ES-I3 (cell line): ENCODE results near the gene SNAPC3.
"Not testable (repeated sequence)": the region's sequence is repeated elsewhere in the genome, so short reads cannot be mapped to it uniquely, and the experiment has no call there.

Source experiments
- H3K36me3 ChIP-seq: 2 replicates; pipeline ENCODE4 v1.6.1; 2013; ENCODE audit warnings: mild to moderate bottlenecking, low read length, control low read depth, moderate library complexity; ENCODE audit not compliant: insufficient read depth
- H3K4me1 ChIP-seq: 2 replicates; pipeline ENCODE4 v1.6.1; 2013; ENCODE audit warnings: mild to moderate bottlenecking, control low read depth, low read length; ENCODE audit not compliant: insufficient read depth
- H3K9ac ChIP-seq: 2 replicates; pipeline ENCODE4 v1.6.1; 2013; ENCODE audit warnings: low read depth, mild to moderate bottlenecking, low read length, moderate library complexity
- H3K9me3 ChIP-seq: 2 replicates; pipeline ENCODE4 v1.6.1; 2013; ENCODE audit warnings: mild to moderate bottlenecking, low read length, moderate library complexity; ENCODE audit not compliant: control insufficient read depth, insufficient read depth

The SNAPC3 gene

DNA sequence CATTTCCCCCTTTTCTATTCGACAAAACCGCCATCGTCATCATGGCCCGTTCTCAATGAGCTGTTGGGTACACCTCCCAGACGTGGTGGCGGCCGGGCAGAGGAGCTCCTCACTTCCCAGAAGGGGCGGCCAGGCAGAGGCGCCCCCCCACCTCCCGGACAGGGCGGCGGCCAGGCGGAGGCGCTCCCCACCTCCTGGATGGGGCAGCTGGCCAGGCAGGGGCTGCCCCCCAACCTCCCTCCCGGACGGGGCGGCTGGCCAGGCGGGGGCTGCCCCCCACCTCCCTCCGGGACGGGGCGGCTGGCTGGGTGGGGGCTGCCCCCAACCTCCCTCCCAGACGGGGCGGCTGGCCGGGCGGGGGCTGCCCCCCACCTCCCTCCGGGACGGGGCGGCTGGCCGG, 19.2 kb downstream of the SNAPC3 start:
- not testable (repeated sequence) for H3K9ac ChIP-seq, H3K4me1 ChIP-seq
- Histone ChIP-seq H3K36me3 (peaks cover 26% of the 10 kb centered on the region), H3K9me3 (peaks cover 14% of the 10 kb centered on the region)

DNA sequence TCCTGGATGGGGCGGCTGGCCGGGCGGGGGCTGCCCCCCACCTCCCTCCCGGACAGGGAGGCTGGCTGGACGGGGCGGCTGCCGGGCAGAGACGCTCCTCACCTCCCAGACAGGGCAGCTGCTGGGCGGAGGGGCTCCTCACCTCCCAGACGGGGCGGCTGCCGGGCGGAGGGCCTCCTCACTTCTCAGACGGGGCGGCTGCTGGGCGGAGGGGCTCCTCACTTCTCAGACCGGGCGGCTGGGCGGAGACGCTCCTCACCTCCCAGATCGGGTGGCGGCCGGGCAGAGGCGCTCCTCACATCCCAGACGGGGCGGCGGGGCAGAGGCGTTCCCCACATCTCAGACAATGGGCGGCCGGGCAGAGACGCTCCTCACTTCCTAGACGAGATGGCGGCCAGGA, 19.6 kb downstream of the SNAPC3 start:
- H3K4me1 ChIP-seq, H3K9ac ChIP-seq: not testable (repeated sequence)
- Histone ChIP-seq H3K36me3 (peaks cover 30% of the 10 kb centered on the region), H3K9me3 (peaks cover 14% of the 10 kb centered on the region)

DNA sequence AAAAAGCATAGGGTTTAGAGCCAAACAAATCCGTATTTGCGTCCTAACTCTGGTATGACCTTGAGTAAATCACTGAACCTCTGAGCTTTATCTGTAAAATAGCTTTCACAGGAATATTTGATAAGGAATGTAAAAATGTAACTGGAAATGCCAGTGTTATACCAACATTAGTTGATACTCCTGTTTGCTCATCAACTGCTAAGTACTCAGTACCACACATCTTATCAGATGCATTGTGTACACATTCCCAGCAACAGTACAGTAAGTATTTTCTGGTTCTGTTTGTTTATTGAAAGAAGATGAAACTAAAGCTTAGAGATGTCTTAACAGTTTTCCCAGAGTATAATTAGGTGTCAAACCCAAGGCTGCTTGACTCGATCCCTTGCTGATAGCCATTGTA, 21.5 kb downstream of the SNAPC3 start:
- Histone ChIP-seq H3K9ac (no peak overlapping the region), H3K4me1 (no peaks in the 10 kb centered on the region), H3K36me3 (peaks cover 41% of the 10 kb centered on the region), H3K9me3 (peaks cover 14% of the 10 kb centered on the region)

DNA sequence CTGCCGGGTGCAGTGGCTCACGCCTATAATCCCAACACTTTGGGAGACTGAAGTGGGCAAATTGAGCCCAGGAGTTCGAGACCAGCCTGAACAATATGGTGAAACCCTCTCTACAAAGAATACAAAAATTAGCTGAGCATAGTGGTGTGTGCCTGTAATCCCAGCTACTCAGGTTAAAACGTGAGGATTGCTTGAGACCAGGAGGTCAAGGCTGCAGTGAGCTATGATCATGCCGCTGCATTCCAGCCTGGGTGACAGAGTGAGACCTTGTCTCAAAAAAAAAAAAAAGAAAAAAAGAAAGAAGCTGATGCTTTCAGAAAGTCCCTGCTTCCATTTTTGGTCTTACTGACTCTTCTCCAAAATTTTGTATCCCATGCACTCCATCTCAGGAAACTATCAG, 31.3 kb downstream of the SNAPC3 start:
- Histone ChIP-seq H3K4me1 (no peaks in the 10 kb centered on the region), H3K9ac (no peak overlapping the region), H3K36me3 (peaks cover 21% of the 10 kb centered on the region), H3K9me3 (no peaks in the 10 kb centered on the region)

DNA sequence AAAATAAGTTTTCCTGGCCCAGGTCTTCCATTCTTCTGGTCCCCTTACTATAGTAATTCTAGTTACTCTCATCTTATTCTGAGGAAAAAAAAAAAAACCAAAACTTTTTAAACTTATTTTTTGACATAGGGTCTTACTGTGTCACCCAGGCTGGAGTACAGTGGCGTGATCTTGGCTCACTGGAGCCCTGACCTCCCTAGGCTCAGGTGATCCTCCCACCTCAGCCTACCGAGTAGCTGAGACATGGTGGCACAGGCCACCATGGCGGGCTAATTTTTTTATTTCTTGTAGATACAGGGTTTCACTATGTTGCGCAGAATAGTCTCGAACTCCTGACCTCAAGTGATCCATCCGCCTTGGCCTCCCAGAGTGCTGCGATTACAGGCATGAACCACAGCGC, 38.4 kb downstream of the SNAPC3 start:
- Histone ChIP-seq H3K36me3 (peaks cover 14% of the 10 kb centered on the region), H3K9ac (no peak overlapping the region), H3K4me1 (no peaks in the 10 kb centered on the region), H3K9me3 (no peaks in the 10 kb centered on the region)

DNA sequence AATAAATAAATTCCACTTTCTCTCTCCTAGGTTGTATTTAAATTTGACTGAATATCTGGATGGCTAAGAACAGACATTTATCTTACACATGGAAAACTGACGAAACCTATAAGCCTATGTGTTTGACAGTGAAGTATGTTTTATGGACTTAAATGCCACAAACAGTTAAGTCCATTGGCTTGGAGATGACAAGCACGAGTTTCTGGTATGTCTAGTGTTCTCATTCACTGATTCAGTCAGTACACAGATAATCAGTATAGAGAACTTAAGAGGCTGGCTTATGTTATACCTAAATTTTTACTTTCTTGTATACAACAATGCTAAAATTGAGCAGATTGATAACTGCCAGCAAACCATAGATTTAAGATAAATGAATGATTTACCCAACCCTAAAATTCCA, 38.9 kb downstream of the SNAPC3 start:
- H3K36me3 ChIP-seq, result peaks cover 18% of the 10 kb centered on the region

DNA sequence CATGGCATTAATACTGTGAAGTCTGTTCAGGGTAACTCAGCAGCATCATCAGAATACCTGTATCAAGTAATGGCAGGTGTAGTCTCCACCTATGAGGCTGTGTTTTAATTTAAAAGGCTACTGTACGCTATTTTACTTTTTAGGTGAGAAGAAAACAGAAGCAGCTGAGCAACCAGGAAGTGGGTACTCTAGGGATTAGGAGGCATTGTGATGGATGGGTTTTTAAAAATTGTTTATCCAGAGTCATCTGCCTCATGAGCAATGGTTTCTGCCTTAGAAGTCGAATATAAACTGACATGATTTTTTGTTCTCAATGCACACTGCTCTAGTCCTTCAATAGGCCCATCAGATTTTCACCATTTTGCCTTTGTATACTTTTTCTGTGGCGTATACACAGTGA, 45.5 kb downstream of the SNAPC3 start:
- no peaks in the 10 kb centered on the region for H3K4me1 ChIP-seq
- H3K36me3 ChIP-seq, result peaks cover 30% of the 10 kb centered on the region
- H3K9me3 ChIP-seq, result no peaks in the 10 kb centered on the region

More for the DNA sequence above, 38.9 kb downstream of the SNAPC3 start:
- H3K9ac ChIP-seq, result no peak overlapping the region
- no peaks in the 10 kb centered on the region for H3K4me1 ChIP-seq
- no peaks in the 10 kb centered on the region for H3K9me3 ChIP-seq

DNA sequence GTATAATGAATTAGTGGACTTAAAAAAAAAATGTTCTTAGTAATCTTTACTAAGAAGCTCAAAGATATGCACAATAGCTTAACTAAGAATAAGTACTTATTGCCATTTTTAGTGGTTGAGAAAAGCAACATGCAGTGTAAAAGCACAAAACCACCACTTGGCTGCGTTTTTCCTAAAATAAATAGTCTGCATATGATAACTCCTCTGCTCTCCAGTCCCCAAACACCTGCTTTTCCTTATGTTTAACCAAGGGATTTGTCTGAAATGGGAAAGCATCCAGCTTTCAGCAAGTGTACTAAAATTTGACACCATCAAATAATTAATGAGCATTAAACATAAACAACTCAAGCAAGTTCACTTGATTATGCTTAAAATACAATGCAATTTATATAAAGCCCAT, 46.7 kb downstream of the SNAPC3 start:
- Histone ChIP-seq H3K9me3 (no peaks in the 10 kb centered on the region), H3K9ac (no peak overlapping the region), H3K4me1 (no peaks in the 10 kb centered on the region), H3K36me3 (peaks cover 30% of the 10 kb centered on the region)

More for the DNA sequence above, 45.5 kb downstream of the SNAPC3 start:
- no peak overlapping the region for H3K9ac ChIP-seq

DNA sequence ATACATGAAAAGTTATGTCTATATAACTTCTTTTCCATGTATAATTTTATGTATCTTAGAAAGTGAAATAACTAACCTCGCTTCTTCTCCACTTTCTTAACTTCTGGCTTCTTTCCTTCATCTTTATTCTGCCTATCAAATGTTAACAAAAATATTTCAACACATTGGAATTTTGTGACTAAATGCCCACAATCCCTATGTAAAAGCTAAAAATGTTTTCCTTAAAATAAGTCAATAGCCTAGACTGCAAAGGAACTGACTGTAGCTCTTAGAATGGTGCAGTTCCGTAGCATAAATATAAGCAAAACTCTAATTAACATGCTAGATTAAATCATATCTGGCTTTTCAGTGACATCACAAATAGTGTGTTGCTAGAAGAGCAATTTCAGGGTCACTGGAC, 47.2 kb downstream of the SNAPC3 start:
- Histone ChIP-seq H3K9me3 (no peaks in the 10 kb centered on the region), H3K4me1 (no peaks in the 10 kb centered on the region), H3K36me3 (peaks cover 30% of the 10 kb centered on the region), H3K9ac (no peak overlapping the region)

DNA sequence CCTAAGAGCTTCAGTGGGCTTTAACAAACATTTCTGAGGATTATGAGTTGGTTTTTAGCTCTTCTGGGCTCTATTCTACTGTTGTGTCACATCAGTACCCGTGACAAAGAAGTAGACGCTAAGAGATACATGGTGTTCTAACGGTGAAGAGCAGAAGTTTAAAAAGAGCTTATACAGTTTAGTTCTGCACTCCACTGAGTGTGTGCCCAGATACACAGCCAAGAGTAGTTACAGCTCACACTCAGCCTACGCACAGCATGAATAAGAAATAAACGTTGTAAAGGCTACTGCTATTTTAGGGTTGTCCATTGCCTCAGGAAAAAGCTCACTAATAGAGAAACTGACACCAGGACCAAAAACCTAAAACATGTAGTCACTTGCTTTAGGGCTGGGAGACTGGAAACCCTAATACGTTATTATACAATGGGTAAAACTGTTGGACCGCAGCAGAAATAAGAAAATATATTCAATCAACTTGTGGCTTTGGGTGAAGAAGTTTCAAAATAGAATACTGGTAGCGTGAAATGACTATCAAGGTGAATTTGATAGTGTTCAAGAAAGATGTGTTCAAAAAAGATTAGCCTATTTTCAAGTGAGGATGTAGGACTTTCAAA, 53.4 kb downstream of the SNAPC3 start:
- H3K36me3 ChIP-seq, result peaks cover 15% of the 10 kb centered on the region
- H3K4me1 ChIP-seq, result no peaks in the 10 kb centered on the region
- H3K9ac ChIP-seq, result no peak overlapping the region
- H3K9me3 ChIP-seq, result no peaks in the 10 kb centered on the region

DNA sequence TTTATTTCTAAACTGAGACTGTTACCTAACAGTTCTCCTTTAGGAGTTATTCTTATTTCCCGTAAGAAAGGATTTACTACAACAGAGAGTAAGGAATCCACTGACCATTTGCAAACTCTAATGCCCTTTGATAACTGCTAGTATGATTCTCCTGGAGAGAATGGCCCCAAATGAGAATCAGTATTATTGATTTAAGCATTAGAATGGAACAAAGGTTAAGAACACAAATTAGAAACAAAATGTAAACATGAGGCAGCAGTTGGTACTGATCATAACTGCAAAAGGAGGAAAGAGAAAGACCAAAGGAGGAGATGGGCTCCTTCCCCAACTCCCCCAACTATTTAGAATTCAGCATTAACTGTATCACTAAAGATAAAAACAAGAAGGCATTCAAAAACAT, 57.4 kb downstream of the SNAPC3 start:
- no peaks in the 10 kb centered on the region for H3K9me3 ChIP-seq
- H3K36me3 ChIP-seq, result peaks cover 27% of the 10 kb centered on the region
- H3K4me1 ChIP-seq, result no peaks in the 10 kb centered on the region
- H3K9ac ChIP-seq, result no peak overlapping the region

DNA sequence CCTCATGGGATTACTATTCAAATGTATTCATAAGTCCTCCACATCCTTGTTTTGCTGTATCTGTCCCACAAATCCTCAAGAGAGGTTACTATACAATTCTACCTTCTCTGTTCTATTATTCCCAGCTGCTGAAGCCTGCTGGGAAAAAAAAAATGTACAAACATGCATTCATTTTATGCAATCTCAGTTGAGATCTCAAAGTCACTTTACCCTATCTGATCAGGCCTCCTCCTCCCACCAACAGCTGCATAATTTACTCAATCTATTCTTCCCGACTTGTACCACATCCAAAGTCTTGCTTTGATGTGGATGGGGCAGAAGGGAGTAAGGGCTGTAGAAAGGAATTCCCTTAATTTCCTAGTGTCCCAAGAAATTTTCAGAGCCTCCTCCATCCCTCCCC, 59.5 kb downstream of the SNAPC3 start:
- H3K4me1 ChIP-seq, result no peaks in the 10 kb centered on the region
- no peak overlapping the region for H3K9ac ChIP-seq
- no peaks in the 10 kb centered on the region for H3K9me3 ChIP-seq
- peaks cover 21% of the 10 kb centered on the region for H3K36me3 ChIP-seq

DNA sequence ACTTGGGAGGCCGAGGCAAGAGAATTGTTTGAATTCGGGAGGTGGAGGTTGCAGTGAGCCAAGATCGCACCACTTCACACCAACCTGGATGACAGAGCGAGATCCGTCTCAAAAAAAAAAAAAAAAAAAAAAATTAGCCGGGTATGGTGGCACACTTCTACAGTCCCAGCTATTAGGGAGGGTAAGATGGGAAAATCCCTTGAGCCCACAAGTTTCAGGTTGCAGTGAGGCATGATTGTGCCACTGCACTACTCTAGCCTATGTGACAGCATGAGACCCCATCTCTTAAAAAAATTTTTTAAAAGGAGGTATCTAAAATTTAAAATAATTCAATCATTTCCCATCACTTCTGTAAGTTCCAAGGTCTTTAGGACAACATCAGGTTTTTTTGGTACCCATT, 62.1 kb downstream of the SNAPC3 start:
- Histone ChIP-seq H3K9ac (no peak overlapping the region), H3K9me3 (no peaks in the 10 kb centered on the region), H3K4me1 (no peaks in the 10 kb centered on the region), H3K36me3 (peaks cover 27% of the 10 kb centered on the region)

DNA sequence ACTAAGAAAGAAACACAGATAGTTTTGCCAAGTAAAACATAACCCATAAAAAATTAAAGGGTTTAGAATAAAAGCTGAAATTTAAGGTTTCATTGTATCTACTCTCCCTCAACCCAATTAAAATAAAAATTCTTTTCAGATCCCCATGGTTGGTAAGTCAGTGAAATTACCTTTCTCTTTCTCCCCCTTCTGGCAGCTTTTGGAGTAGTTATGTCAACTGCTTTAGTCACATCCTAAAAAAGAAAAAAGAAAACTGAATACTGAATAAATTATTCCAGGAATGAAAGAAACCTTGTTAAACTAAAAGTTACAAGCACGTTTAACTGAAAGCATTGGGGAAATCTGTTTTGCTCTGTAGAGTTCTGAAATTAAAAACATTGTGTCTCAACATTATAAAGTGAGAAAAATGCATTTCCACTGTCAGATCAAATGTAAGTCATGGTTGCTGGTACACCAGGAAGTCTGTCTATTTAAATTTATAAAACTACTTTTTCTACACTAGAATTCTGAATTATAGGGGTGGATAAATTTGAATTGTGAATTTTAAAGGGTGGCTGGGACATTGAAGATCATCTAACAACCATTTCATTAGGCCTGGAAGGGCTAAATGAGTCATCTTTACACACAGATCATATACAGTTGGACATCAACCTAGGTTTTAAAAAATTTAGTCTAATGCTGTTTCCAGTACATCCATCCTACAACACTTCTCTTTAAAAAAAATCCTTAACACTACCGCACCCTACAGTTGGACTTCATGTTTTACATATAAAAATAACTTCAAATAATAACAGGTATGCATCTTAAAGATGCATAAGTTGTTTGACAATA, 63.4 kb downstream of the SNAPC3 start:
- Histone ChIP-seq H3K36me3 (peaks cover 22% of the 10 kb centered on the region), H3K9ac (no peak overlapping the region)

DNA sequence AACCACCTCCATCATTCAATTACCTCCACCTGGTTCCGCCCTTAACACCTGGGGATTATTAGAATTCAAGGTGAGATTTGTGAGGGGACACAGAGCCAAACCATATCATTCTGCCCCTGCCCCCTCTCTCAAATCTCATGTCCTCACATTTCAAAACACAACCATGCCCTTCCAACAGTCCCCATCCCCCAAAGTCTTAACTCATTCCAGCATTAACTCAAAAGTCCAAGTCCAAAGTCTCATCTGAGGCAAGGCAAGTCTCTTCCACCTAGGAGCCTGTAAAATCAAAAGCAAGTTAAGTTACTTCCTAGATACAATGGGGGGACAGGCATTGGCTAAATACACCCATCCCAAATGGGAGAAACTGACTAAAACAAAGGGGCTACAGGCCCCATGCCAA, 69.3 kb downstream of the SNAPC3 start:
- no peaks in the 10 kb centered on the region for H3K4me1 ChIP-seq
- H3K9ac ChIP-seq, result no peak overlapping the region
- peaks cover 34% of the 10 kb centered on the region for H3K36me3 ChIP-seq
- peaks cover 19% of the 10 kb centered on the region for H3K9me3 ChIP-seq

More for the DNA sequence above, 63.4 kb downstream of the SNAPC3 start:
- Histone ChIP-seq H3K9me3 (no peaks in the 10 kb centered on the region), H3K4me1 (no peaks in the 10 kb centered on the region)
